DND-41 (cell line): ENCODE measurements around the gene RASAL2.
"Not testable (repeated sequence)": the region's sequence is repeated elsewhere in the genome, so short reads cannot be mapped to it uniquely, and the experiment has no call there.

Experiments used
- ATAC-seq: fragments of 200-7000 bp; cut with Tn5 transposase; 3 replicates; pipeline ENCODE4 v1.9.1; 2021; ENCODE audit warnings: low read depth; ENCODE audit not compliant: insufficient read depth
- DNase-seq: peaks from one replicate; pipeline ENCODE4 v3.0.0-alpha.2; 2020
- H2AFZ ChIP-seq: 2 replicates; pipeline ENCODE4 v1.6.0; 2012; ENCODE audit warnings: low read depth, low read length
- H3K27ac ChIP-seq: 2 replicates; pipeline ENCODE4 v1.5.1; 2012; ENCODE audit warnings: low read length, inconsistent platforms
- H3K27me3 ChIP-seq: fragments of 200-600 bp; sonication (generic); 2 replicates; pipeline ENCODE4 v1.6.0; 2012; ENCODE audit warnings: low read length, mild to moderate bottlenecking, inconsistent platforms; ENCODE audit not compliant: insufficient read depth, poor library complexity
- H3K36me3 ChIP-seq: 2 replicates; pipeline ENCODE4 v1.5.1; 2012; ENCODE audit warnings: low read length, inconsistent platforms; ENCODE audit not compliant: insufficient read depth
- H3K4me1 ChIP-seq: 2 replicates; pipeline ENCODE4 v1.5.1; 2012; ENCODE audit warnings: mild to moderate bottlenecking, low read length; ENCODE audit not compliant: insufficient read depth
- H3K4me2 ChIP-seq: 2 replicates; pipeline ENCODE4 v1.6.0; 2012; ENCODE audit warnings: mild to moderate bottlenecking, moderate library complexity, low read length, inconsistent platforms; ENCODE audit not compliant: insufficient read depth
- H3K4me3 ChIP-seq, 2 experiments: fragments of 200-600 bp in 1 of 2; shearing (Covaris generic) in 1 of 2; 2 replicates each; pipeline ENCODE4 v1.5.1; 2012 to 2016; ENCODE audit warnings: inconsistent platforms in 2 of 2, low read length in 2 of 2, mild to moderate bottlenecking in 2 of 2, low read depth in 1 of 2, moderate library complexity in 1 of 2
- H3K79me2 ChIP-seq: 2 replicates; pipeline ENCODE4 v1.6.0; 2012; ENCODE audit warnings: low read length, inconsistent platforms; ENCODE audit not compliant: insufficient read depth
- H3K9ac ChIP-seq: 2 replicates; pipeline ENCODE4 v1.6.0; 2012; ENCODE audit warnings: low read depth, mild to moderate bottlenecking, inconsistent platforms, low read length, moderate library complexity
- H3K9me3 ChIP-seq: 2 replicates; pipeline ENCODE4 v1.5.1; 2012; ENCODE audit warnings: low read length, moderate library complexity, mild to moderate bottlenecking, inconsistent platforms; ENCODE audit not compliant: insufficient read depth, severe bottlenecking
- H4K20me1 ChIP-seq: 2 replicates; pipeline ENCODE4 v1.6.0; 2012; ENCODE audit warnings: low read length; ENCODE audit not compliant: insufficient read depth
- CTCF ChIP-seq: IDR thresholded peaks from 2 replicates; pipeline ENCODE4 v1.5.1; 2012; ENCODE audit warnings: borderline replicate concordance, low read length, moderate library complexity, mild to moderate bottlenecking; ENCODE audit not compliant: poor library complexity, severe bottlenecking; ENCODE audit errors: extremely low read depth
- EZH2 ChIP-seq: IDR thresholded peaks from 3 replicates; pipeline ENCODE4 v1.6.1; 2012; ENCODE audit warnings: borderline replicate concordance, low read depth, mild to moderate bottlenecking, moderate library complexity, low read length, inconsistent platforms; ENCODE audit not compliant: severe bottlenecking

Gene RASAL2

GRCh38 chr1:178502856-178503255 is 409.0 kb downstream of the RASAL2 start:
- TF ChIP-seq CTCF, result no peak
- TF ChIP-seq EZH2, result no peak
- no peak for DNase-seq
- Histone ChIP-seq H3K9ac (no peak overlapping the region), H2AFZ (no peak overlapping the region), H3K4me3 (no peak overlapping the region), H3K27me3 (no peaks in the 10 kb centered on the region), H4K20me1 (no peaks in the 10 kb centered on the region), H3K27ac (no peak overlapping the region), H3K36me3 (no peaks in the 10 kb centered on the region), H3K4me1 (no peaks in the 10 kb centered on the region), H3K9me3 (no peaks in the 10 kb centered on the region), H3K4me2 (no peak overlapping the region), H3K79me2 (no peaks in the 10 kb centered on the region)
- ATAC-seq, result no peak

- H4K20me1 ChIP-seq, DNase-seq, H3K27me3 ChIP-seq, H3K36me3 ChIP-seq, H3K27ac ChIP-seq, H3K9ac ChIP-seq, H3K4me3 ChIP-seq, ATAC-seq, H3K4me1 ChIP-seq, H3K9me3 ChIP-seq, H3K79me2 ChIP-seq, H3K4me2 ChIP-seq, H2AFZ ChIP-seq: not testable (repeated sequence)
These were observed 409.4 kb downstream of the RASAL2 start for GRCh38 chr1:178503316-178503715.

DNA sequence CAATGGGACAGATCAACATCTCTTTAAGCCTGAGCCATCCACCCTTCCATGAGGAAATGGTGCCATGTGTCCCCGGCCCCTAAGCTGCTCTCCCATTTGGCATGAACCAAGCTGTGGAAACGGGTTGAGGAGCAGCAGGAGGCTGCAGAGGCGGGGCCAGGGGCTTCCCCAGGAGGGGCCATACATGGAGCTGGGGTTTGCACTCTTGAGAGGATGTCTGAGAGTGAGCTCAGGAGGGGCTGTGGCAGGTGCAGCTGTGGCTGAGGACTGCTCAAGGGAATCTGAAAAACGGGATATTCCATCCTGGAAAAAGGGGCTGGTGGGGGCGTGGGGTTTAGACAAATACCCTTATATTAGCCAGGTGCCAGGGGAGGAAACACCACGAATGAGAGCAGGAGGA is 409.9 kb downstream of the RASAL2 start:
- Histone ChIP-seq H3K9me3 (no peaks in the 10 kb centered on the region), H3K27ac (no peak overlapping the region), H3K9ac (no peak overlapping the region), H3K4me1 (no peaks in the 10 kb centered on the region), H3K79me2 (no peaks in the 10 kb centered on the region), H3K36me3 (no peaks in the 10 kb centered on the region), H2AFZ (no peak overlapping the region), H3K27me3 (no peaks in the 10 kb centered on the region), H3K4me3 (no peak overlapping the region), H3K4me2 (no peak overlapping the region), H4K20me1 (no peaks in the 10 kb centered on the region)
- TF ChIP-seq CTCF, result no peak
- TF ChIP-seq EZH2, result no peak
- DNase-seq (no peak), ATAC-seq (no peak)

DNA sequence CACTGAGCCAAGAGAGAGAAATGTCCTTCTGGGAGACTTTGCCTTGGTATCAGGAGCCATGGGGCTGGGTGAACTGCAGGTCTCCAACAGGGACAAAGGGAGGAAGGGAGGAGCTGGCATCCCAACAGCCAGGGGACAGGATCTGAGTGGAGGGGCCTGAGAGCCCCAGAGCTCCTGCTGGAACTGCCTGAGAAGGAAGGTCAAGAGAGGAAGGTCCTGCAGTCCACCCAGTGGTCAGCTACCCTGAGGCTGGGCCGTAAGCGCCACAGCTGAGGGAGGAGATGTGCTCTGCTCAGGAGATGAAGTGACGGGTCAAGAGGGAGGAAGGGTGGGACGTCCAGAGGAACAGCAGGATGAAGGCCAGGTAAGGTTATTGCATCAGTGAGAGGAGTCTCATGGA is 410.4 kb downstream of the RASAL2 start:
- Histone ChIP-seq H2AFZ (no peak overlapping the region), H3K4me2 (no peak overlapping the region), H3K79me2 (no peaks in the 10 kb centered on the region), H3K27me3 (no peaks in the 10 kb centered on the region), H3K36me3 (no peaks in the 10 kb centered on the region), H3K27ac (no peak overlapping the region), H4K20me1 (no peaks in the 10 kb centered on the region), H3K9ac (no peak overlapping the region), H3K4me1 (no peaks in the 10 kb centered on the region), H3K9me3 (no peaks in the 10 kb centered on the region), H3K4me3 (no peak overlapping the region)
- no peak for TF ChIP-seq EZH2
- no peak for TF ChIP-seq CTCF
- no peak for ATAC-seq
- DNase-seq, result no peak
